Sigmoid colon (tissue), 7 donors: Measurements from ENCODE around the gene MPC1. TPM values are rescaled to one million over a fixed set of nuclear protein-coding genes. Genes with fewer than 3 reads are reported as not detected.

Experiments used
- DNase-seq: peaks from one replicate; pipeline ENCODE4 v3.0.0-alpha.2; 2019
- H3K27ac ChIP-seq, 4 donors: fragments of 200-600 bp; sonication (generic); one replicate each; pipeline ENCODE4 v1.5.1; 2016 to 2019; ENCODE audit warnings: mild to moderate bottlenecking in 1 of 4
- H3K27me3 ChIP-seq, 3 donors: fragments of 200-600 bp; sonication (generic); one replicate each; pipeline ENCODE4 v1.5.1; 2019; ENCODE audit warnings: mild to moderate bottlenecking in 1 of 3
- H3K36me3 ChIP-seq, 4 donors: fragments of 200-600 bp; sonication (generic); one replicate each; pipeline ENCODE4 v1.5.1; 2016 to 2019
- H3K4me1 ChIP-seq, 4 donors: fragments of 200-600 bp; sonication (generic); one replicate each; pipeline ENCODE4 v1.5.1; 2017 to 2019
- H3K4me3 ChIP-seq, 4 donors: fragments of 200-600 bp; sonication (generic); one replicate each; pipeline ENCODE4 v1.5.1; 2017 to 2019; ENCODE audit warnings: mild to moderate bottlenecking in 2 of 4, moderate library complexity in 1 of 4
- H3K9me3 ChIP-seq, 4 donors: fragments of 200-600 bp in 3 of 4; sonication (generic) in 3 of 4; one replicate each; pipeline versions ENCODE4 v1.5.1 to v1.6.1; 2013 to 2019
- CTCF ChIP-seq, 4 experiments: fragments of 450-650 bp in 3 of 4; fragments of 200-600 bp in 1 of 4; IDR thresholded peaks; one replicate each; pipeline ENCODE4 v1.5.1; 2016 to 2019; ENCODE audit warnings: antibody characterized with exemption in 4 of 4, mild to moderate bottlenecking in 3 of 4, moderate library complexity in 2 of 4
- EP300 ChIP-seq, 4 donors: sonication (generic); formaldehyde crosslinking; IDR thresholded peaks; one replicate each; pipeline ENCODE4 v1.6.1; 2017; ENCODE audit warnings: antibody characterized with exemption in 4 of 4
- POLR2A ChIP-seq, 2 donors: fragments of 450-650 bp; IDR thresholded peaks; one replicate each; pipeline ENCODE4 v1.6.1; 2016; ENCODE audit warnings: antibody characterized with exemption in 2 of 2, mild to moderate bottlenecking in 2 of 2, moderate library complexity in 2 of 2
- POLR2AphosphoS5 ChIP-seq, 4 donors: sonication (generic); formaldehyde crosslinking; IDR thresholded peaks; one replicate each; pipeline ENCODE4 v1.6.1; 2017; ENCODE audit warnings: antibody characterized with exemption in 4 of 4
- WGBS, 2 donors: extraction: QIAGEN DNeasy Blood & Tissue Kit; methylation state at CpG; one replicate each; pipeline ENCODE4 v1.1.7; 2013; 5-methylcytosine and 5-hydroxymethylcytosine counted together
- intact Hi-C: fragments of 100-400 bp; cut with DNase I; formaldehyde crosslinking; loops from one replicate; pipeline ENCODE4 v1.15.1; 2023
- polyA plus RNA-seq, 3 donors: library from polyadenylated mRNA; stranded (reverse); fragments of 200-250 nt; gene quantifications; one replicate each; pipeline ENCODE4 v1.2.3, GENCODE V29; 2013
- total RNA-seq, 4 donors: library from RNA; depleted of rRNA; stranded (reverse); fragments of >200 nt; gene quantifications; one replicate each; pipeline ENCODE4 v1.1.0, GENCODE V29; 2016
- donor health status: healthy with polysubstance abuse.
- donor health status: Bipolar disorder and iron deficiency.
- donor health status: healthy.

MPC1 gene
- total and polyA plus RNA-seq, 7 donors = 52.9 to 310 (median 82.0) TPM

GRCh38 chr6:166379800-166380199 is 2.9 kb downstream of the MPC1 start:
- intact Hi-C loops = loop anchor here (5.0 to 10.0 kb wide), 2 partner anchors 375 to 492 kb away; no protein-coding TSS in a partner anchor
- H3K4me3 ChIP-seq = no peak overlapping the region
- TF ChIP-seq EP300 (IDR thresholded peaks at IDR 0.05) = no peak
- no peak for TF ChIP-seq POLR2A (IDR thresholded peaks at IDR 0.05)
- no peak for TF ChIP-seq CTCF (IDR thresholded peaks at IDR 0.05)
- no peak for TF ChIP-seq POLR2AphosphoS5 (IDR thresholded peaks at IDR 0.05)
- no peaks in the 10 kb centered on the region for H3K9me3 ChIP-seq
- H3K27ac ChIP-seq = no peak overlapping the region
- 86 to 87% methylated on average over 4 of the region's 4 CpGs for WGBS, 2 donors
- no peak for DNase-seq
- H3K36me3 ChIP-seq = no peaks in the 10 kb centered on the region
- H3K27me3 ChIP-seq = no peaks in the 10 kb centered on the region
- peaks cover 0 to 22% (median 11%) of the 10 kb centered on the region in 4 donors for H3K4me1 ChIP-seq

GRCh38 chr6:166379103-166379586 is 3.6 kb downstream of the MPC1 start:
- intact Hi-C loops = no loop called here
- no peak for DNase-seq
- WGBS, 2 donors = 93 to 95% methylated on average over 1 of the region's 1 CpG
- Histone ChIP-seq H3K9me3 (no peaks in the 10 kb centered on the region), H3K36me3 (no peaks in the 10 kb centered on the region), H3K4me1 (peaks cover 0 to 20% (median 9%) of the 10 kb centered on the region in 4 donors), H3K27me3 (no peaks in the 10 kb centered on the region), H3K27ac (no peak overlapping the region), H3K4me3 (no peak overlapping the region)
- no peak for TF ChIP-seq EP300 (IDR thresholded peaks at IDR 0.05)
- no peak for TF ChIP-seq POLR2A (IDR thresholded peaks at IDR 0.05)
- no peak for TF ChIP-seq CTCF (IDR thresholded peaks at IDR 0.05)
- no peak for TF ChIP-seq POLR2AphosphoS5 (IDR thresholded peaks at IDR 0.05)

GRCh38 chr6:166377721-166378120 is 5.0 kb downstream of the MPC1 start:
- intact Hi-C loops = no loop called here
- Histone ChIP-seq H3K4me3 (no peak overlapping the region), H3K36me3 (no peaks in the 10 kb centered on the region)

GRCh38 chr6:166375013-166375412 is 7.7 kb downstream of the MPC1 start:
- Histone ChIP-seq H3K9me3 (no peaks in the 10 kb centered on the region), H3K36me3 (peaks cover 0 to 3% (median 0%) of the 10 kb centered on the region in 4 donors), H3K27me3 (no peaks in the 10 kb centered on the region), H3K4me1 (peaks cover 0 to 4% (median 0%) of the 10 kb centered on the region in 4 donors), H3K27ac (no peak overlapping the region), H3K4me3 (no peak overlapping the region)
- DNase-seq = no peak
- TF ChIP-seq CTCF (IDR thresholded peaks at IDR 0.05) (no peak), POLR2AphosphoS5 (IDR thresholded peaks at IDR 0.05) (no peak), EP300 (IDR thresholded peaks at IDR 0.05) (no peak), POLR2A (IDR thresholded peaks at IDR 0.05) (no peak)
- intact Hi-C loops = no loop called here
- 96 to 100% methylated on average over 1 of the region's 1 CpG for WGBS, 2 donors

More at GRCh38 chr6:166377721-166378120, 5.0 kb downstream of the MPC1 start:
- Histone ChIP-seq H3K9me3 (no peaks in the 10 kb centered on the region), H3K4me1 (peaks cover 0 to 15% (median 5%) of the 10 kb centered on the region in 4 donors), H3K27ac (no peak overlapping the region), H3K27me3 (no peaks in the 10 kb centered on the region)
- 65 to 70% methylated on average over 2 of the region's 2 CpGs for WGBS, 2 donors
- no peak for DNase-seq
- no peak for TF ChIP-seq EP300 (IDR thresholded peaks at IDR 0.05)
- no peak for TF ChIP-seq CTCF (IDR thresholded peaks at IDR 0.05)
- no peak for TF ChIP-seq POLR2AphosphoS5 (IDR thresholded peaks at IDR 0.05)
- no peak for TF ChIP-seq POLR2A (IDR thresholded peaks at IDR 0.05)

- peaks cover 0 to 20% (median 4%) of the 10 kb centered on the region in 4 donors for H3K36me3 ChIP-seq
- WGBS, 2 donors = 94 to 97% methylated on average over 3 of the region's 3 CpGs
- no peaks in the 10 kb centered on the region for H3K9me3 ChIP-seq
- H3K4me3 ChIP-seq = no peak overlapping the region
- TF ChIP-seq CTCF (IDR thresholded peaks at IDR 0.05) (no peak), EP300 (IDR thresholded peaks at IDR 0.05) (no peak), POLR2AphosphoS5 (IDR thresholded peaks at IDR 0.05) (no peak), POLR2A (IDR thresholded peaks at IDR 0.05) (no peak)
- intact Hi-C loops = no loop called here
- peaks cover 0 to 4% (median 1%) of the 10 kb centered on the region in 4 donors for H3K4me1 ChIP-seq
- H3K27ac ChIP-seq = no peak overlapping the region
- no peak for DNase-seq
- H3K27me3 ChIP-seq = no peaks in the 10 kb centered on the region
These were observed 12.3 kb downstream of the MPC1 start for GRCh38 chr6:166370489-166370888.
